SW 1271 (cell line): ENCODE measurements around the gene YIF1B.

Source experiments
- DNase-seq, 2 experiments: peaks; one replicate each; lab custom pipeline; 2025; lab: John Stamatoyannopoulos, UW

Gene YIF1B

GRCh38 chr19:38304866-38305429 is 10.8 kb downstream of the YIF1B start:
- DNase-seq, result peak; percentile 79 to 88

GRCh38 chr19:38304352-38304865 is 11.3 kb downstream of the YIF1B start:
- no peak for DNase-seq

- DNase-seq, result peak; percentile 67 to 82
Measured at GRCh38 chr19:38303517-38304351, 12.0 kb downstream of the YIF1B start, which contains the start of gene C19orf33. Gene C19orf33 (plus strand): TSS chr19:38304251. CDS start chr19:38304262, 11 bp downstream.

GRCh38 chr19:38298821-38299680 is 16.7 kb downstream of the YIF1B start:
- DNase-seq, result no peak

- DNase-seq, result no peak
Measured at GRCh38 chr19:38294090-38294489, 21.7 kb downstream of the YIF1B start.

- DNase-seq, result no peak
Measured at GRCh38 chr19:38293281-38293680, 22.5 kb downstream of the YIF1B start.

GRCh38 chr19:38291855-38292254 is 23.9 kb downstream of the YIF1B start:
- no peak for DNase-seq

GRCh38 chr19:38290631-38291147 is 25.1 kb downstream of the YIF1B start:
- no peak for DNase-seq

GRCh38 chr19:38289955-38290354 is 25.8 kb downstream of the YIF1B start:
- DNase-seq, result no peak

GRCh38 chr19:38288123-38288855 is 27.5 kb downstream of the YIF1B start:
- DNase-seq, result no peak

- DNase-seq, result no peak
Measured at GRCh38 chr19:38287604-38288003, 28.1 kb downstream of the YIF1B start.

- no peak for DNase-seq
Measured at GRCh38 chr19:38285567-38285966, 30.2 kb downstream of the YIF1B start.

GRCh38 chr19:38284422-38284821 is 31.3 kb downstream of the YIF1B start:
- no peak for DNase-seq

- DNase-seq, result no peak
Measured at GRCh38 chr19:38283271-38283670, 32.5 kb downstream of the YIF1B start.

- no peak for DNase-seq
Measured at GRCh38 chr19:38281811-38282566, 33.8 kb downstream of the YIF1B start.

GRCh38 chr19:38280030-38280921 is 35.5 kb downstream of the YIF1B start:
- DNase-seq, result no peak

- no peak for DNase-seq
Measured at GRCh38 chr19:38278751-38279150, 37.0 kb downstream of the YIF1B start.

- DNase-seq, result no peak
Measured at GRCh38 chr19:38277969-38278680, 37.6 kb downstream of the YIF1B start.

GRCh38 chr19:38277549-38277948 is 38.2 kb downstream of the YIF1B start:
- no peak for DNase-seq
